SK-N-SH treated with all-trans-retinoic acid at 6 μM for 48 hours (cell line): ENCODE data around the gene SLC30A4.

ENCODE experiments used
- ATAC-seq: fragments of 200-7000 bp; cut with Tn5 transposase; 3 replicates; pipeline ENCODE4 v1.9.1; 2020; ENCODE audit warnings: mild to moderate bottlenecking, moderate library complexity
- ARNTL ChIP-seq: fragments of 450-650 bp; formaldehyde crosslinking; IDR thresholded peaks from 2 replicates; pipeline ENCODE4 v1.5.0; 2020; ENCODE audit warnings: low read depth, mild to moderate bottlenecking, moderate library complexity, borderline replicate concordance
- BACH2 ChIP-seq: fragments of 250-450 bp; sonication (Bioruptor Pico); IDR thresholded peaks from 2 replicates; pipeline ENCODE4 v1.9.0; 2021; ENCODE audit warnings: mild to moderate bottlenecking, borderline replicate concordance
- CSDC2 ChIP-seq: fragments of 250-450 bp; sonication (Bioruptor Pico); IDR thresholded peaks from 2 replicates; pipeline ENCODE4 v1.5.0; 2020; ENCODE audit warnings: mild to moderate bottlenecking, moderate library complexity
- ESRRG ChIP-seq: fragments of 250-450 bp; sonication (Bioruptor Pico); IDR thresholded peaks from 2 replicates; pipeline ENCODE4 v1.6.1; 2021; ENCODE audit warnings: mild to moderate bottlenecking
- GLIS3 ChIP-seq: fragments of 250-450 bp; sonication (Bioruptor Pico); IDR thresholded peaks from 2 replicates; pipeline ENCODE4 v1.5.0; 2020; ENCODE audit warnings: mild to moderate bottlenecking, moderate library complexity
- ISL1 ChIP-seq: fragments of 250-450 bp; sonication (Bioruptor Pico); IDR thresholded peaks from 2 replicates; pipeline ENCODE4 v2.1.2; 2022; ENCODE audit warnings: mild to moderate bottlenecking, moderate library complexity
- OSR1 ChIP-seq: fragments of 250-450 bp; sonication (Bioruptor Pico); IDR thresholded peaks from 2 replicates; pipeline ENCODE4 v1.8.0; 2022; ENCODE audit warnings: moderate library complexity, mild to moderate bottlenecking, inconsistent platforms
- PATZ1 ChIP-seq: fragments of 250-450 bp; sonication (Bioruptor Pico); IDR thresholded peaks from 2 replicates; pipeline ENCODE4 v1.8.0; 2020; ENCODE audit warnings: mild to moderate bottlenecking, moderate library complexity, borderline replicate concordance
- PPARA ChIP-seq: fragments of 250-450 bp; sonication (Bioruptor Pico); IDR thresholded peaks from 2 replicates; pipeline ENCODE4 v1.5.0; 2020; ENCODE audit warnings: mild to moderate bottlenecking, borderline replicate concordance
- RARB ChIP-seq: fragments of 250-450 bp; sonication (Bioruptor Pico); IDR thresholded peaks from 2 replicates; pipeline ENCODE4 v1.8.0; 2021; ENCODE audit warnings: mild to moderate bottlenecking, moderate library complexity
- SNAI2 ChIP-seq: fragments of 250-450 bp; sonication (Bioruptor Pico); IDR thresholded peaks from 2 replicates; pipeline ENCODE4 v1.5.0; 2020; ENCODE audit warnings: mild to moderate bottlenecking, moderate library complexity
- TCF4 ChIP-seq: fragments of 250-450 bp; sonication (Bioruptor Pico); IDR thresholded peaks from 2 replicates; pipeline ENCODE4 v1.8.0; 2021; ENCODE audit warnings: mild to moderate bottlenecking, moderate library complexity, borderline replicate concordance
- TSHZ2 ChIP-seq: fragments of 250-450 bp; sonication (Bioruptor Pico); IDR thresholded peaks from 2 replicates; pipeline ENCODE4 v1.5.0; 2020; ENCODE audit warnings: mild to moderate bottlenecking, moderate library complexity
- ZC3H10 ChIP-seq: fragments of 250-450 bp; sonication (Bioruptor Pico); IDR thresholded peaks from 2 replicates; pipeline ENCODE4 v1.5.1; 2021; ENCODE audit warnings: mild to moderate bottlenecking, moderate library complexity
- ZFP3 ChIP-seq: fragments of 250-450 bp; sonication (Bioruptor Pico); IDR thresholded peaks from 2 replicates; pipeline ENCODE4 v1.5.0; 2020; ENCODE audit warnings: mild to moderate bottlenecking, moderate library complexity
- ZFP30 ChIP-seq: fragments of 450-650 bp; formaldehyde crosslinking; IDR thresholded peaks from 2 replicates; pipeline ENCODE4 v1.5.0; 2022; ENCODE audit warnings: mild to moderate bottlenecking, moderate library complexity
- ZNF565 ChIP-seq: fragments of 450-650 bp; formaldehyde crosslinking; conservative IDR thresholded peaks from 2 replicates; pipeline ENCODE4 v1.5.0; 2020; ENCODE audit warnings: low read depth, mild to moderate bottlenecking, moderate library complexity
- ZNF70 ChIP-seq: fragments of 450-650 bp; formaldehyde crosslinking; IDR thresholded peaks from 2 replicates; pipeline ENCODE4 v1.5.0; 2020; ENCODE audit warnings: mild to moderate bottlenecking, moderate library complexity
- ZNF8 ChIP-seq: fragments of 450-650 bp; formaldehyde crosslinking; IDR thresholded peaks from 2 replicates; pipeline ENCODE4 v1.5.0; 2020; ENCODE audit warnings: mild to moderate bottlenecking, moderate library complexity
- TF ChIP-seq, protein P1 (sequence below): fragments of 250-450 bp; sonication (Bioruptor Pico); IDR thresholded peaks from 2 replicates; pipeline ENCODE4 v1.5.1; 2020; ENCODE audit warnings: low read depth, mild to moderate bottlenecking, moderate library complexity
- TF ChIP-seq, protein P2 (sequence below): fragments of 250-450 bp; sonication (Bioruptor Pico); IDR thresholded peaks from 2 replicates; pipeline ENCODE4 v1.5.1; 2021; ENCODE audit warnings: mild to moderate bottlenecking, moderate library complexity
- TF ChIP-seq, protein P3 (sequence below): fragments of 250-450 bp; sonication (Bioruptor Pico); IDR thresholded peaks from 2 replicates; pipeline ENCODE4 v1.8.0; 2021; ENCODE audit warnings: low read depth, mild to moderate bottlenecking, moderate library complexity, borderline replicate concordance

The SLC30A4 gene

GRCh38 chr15:45474799-45475198 lies 47.8 kb downstream of the SLC30A4 start:
- ATAC-seq, result no peak
- TF ChIP-seq SNAI2 (CRISPR knock-in tag), result no peak
- no peak for TF ChIP-seq BACH2 (CRISPR knock-in tag)
- TF ChIP-seq ZNF8 (CRISPR knock-in tag), result no peak
- no peak for TF ChIP-seq PATZ1

GRCh38 chr15:45473068-45473467 lies 49.5 kb downstream of the SLC30A4 start:
- ATAC-seq, result no peak
- no peak for TF ChIP-seq ZNF70 (CRISPR knock-in tag)
- TF ChIP-seq, all 23 proteins: peak for 0

DNA sequence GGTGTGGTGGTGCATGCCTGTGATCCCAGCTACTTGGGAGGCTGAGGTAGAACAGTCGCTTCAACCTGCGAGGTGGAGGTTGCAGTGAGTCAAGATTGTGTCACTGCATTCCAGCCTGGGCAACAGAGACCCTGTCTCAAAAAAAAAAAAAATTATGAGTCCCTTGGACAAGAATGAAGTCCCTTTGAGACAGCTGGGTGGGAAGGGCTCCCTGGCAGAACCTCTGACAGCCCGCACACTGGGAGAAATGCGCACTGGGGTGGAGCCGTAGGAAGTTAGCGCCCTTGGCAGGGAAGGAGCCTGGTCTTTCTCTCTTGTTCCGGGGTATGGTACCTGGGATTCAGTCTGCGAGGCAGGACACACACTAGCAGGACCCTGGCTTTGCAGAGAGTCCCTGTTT lies 51.4 kb downstream of the SLC30A4 start:
- no peak for ATAC-seq
- TF ChIP-seq ZFP30 (CRISPR knock-in tag), result no peak
- TF ChIP-seq TCF4 (CRISPR knock-in tag), result no peak
- TF ChIP-seq ARNTL (CRISPR knock-in tag), result no peak
- no peak for TF ChIP-seq ISL1
- TF ChIP-seq, protein P1, sequence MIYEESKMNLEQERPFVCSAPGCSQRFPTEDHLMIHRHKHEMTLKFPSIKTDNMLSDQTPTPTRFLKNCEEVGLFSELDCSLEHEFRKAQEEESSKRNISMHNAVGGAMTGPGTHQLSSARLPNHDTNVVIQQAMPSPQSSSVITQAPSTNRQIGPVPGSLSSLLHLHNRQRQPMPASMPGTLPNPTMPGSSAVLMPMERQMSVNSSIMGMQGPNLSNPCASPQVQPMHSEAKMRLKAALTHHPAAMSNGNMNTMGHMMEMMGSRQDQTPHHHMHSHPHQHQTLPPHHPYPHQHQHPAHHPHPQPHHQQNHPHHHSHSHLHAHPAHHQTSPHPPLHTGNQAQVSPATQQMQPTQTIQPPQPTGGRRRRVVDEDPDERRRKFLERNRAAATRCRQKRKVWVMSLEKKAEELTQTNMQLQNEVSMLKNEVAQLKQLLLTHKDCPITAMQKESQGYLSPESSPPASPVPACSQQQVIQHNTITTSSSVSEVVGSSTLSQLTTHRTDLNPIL (CRISPR knock-in tag), result no peak
- TF ChIP-seq TSHZ2, result no peak
- no peak for TF ChIP-seq ZFP3

- ATAC-seq, result no peak
- TF ChIP-seq CSDC2 (CRISPR knock-in tag), result no peak
- no peak for TF ChIP-seq PPARA (CRISPR knock-in tag)
- no peak for TF ChIP-seq RARB (CRISPR knock-in tag)
- no peak for TF ChIP-seq ZNF8 (CRISPR knock-in tag)
- TF ChIP-seq, protein P2, sequence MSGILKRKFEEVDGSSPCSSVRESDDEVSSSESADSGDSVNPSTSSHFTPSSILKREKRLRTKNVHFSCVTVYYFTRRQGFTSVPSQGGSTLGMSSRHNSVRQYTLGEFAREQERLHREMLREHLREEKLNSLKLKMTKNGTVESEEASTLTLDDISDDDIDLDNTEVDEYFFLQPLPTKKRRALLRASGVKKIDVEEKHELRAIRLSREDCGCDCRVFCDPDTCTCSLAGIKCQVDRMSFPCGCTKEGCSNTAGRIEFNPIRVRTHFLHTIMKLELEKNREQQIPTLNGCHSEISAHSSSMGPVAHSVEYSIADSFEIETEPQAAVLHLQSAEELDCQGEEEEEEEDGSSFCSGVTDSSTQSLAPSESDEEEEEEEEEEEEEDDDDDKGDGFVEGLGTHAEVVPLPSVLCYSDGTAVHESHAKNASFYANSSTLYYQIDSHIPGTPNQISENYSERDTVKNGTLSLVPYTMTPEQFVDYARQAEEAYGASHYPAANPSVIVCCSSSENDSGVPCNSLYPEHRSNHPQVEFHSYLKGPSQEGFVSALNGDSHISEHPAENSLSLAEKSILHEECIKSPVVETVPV (CRISPR knock-in tag), result no peak
- no peak for TF ChIP-seq ZNF70 (CRISPR knock-in tag)
- no peak for TF ChIP-seq TCF4 (CRISPR knock-in tag)
- TF ChIP-seq ZFP30 (CRISPR knock-in tag), result no peak
- no peak for TF ChIP-seq ZC3H10
- no peak for TF ChIP-seq OSR1
- TF ChIP-seq ARNTL (CRISPR knock-in tag), result no peak
Observed at GRCh38 chr15:45469441-45469840, 53.1 kb downstream of the SLC30A4 start.

DNA sequence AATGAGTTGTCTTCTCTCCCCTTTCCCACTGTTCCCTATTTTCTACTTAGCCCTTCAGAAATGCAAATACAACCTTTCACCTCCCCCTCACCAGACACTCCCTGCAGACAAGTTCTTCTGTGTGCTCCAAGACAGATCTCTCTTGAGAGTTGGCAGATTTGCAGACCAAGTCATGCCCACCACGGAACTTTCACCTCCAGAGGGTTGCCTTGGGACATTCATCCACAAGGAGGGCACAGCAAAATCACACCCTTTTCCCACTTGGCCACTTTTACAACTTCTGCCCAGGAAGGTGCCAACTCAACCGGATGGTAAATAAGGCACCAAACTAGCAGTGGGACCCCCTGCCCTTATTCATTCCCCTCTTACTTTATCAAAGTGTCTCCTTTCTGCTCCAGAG lies 53.5 kb downstream of the SLC30A4 start:
- no peak for ATAC-seq
- TF ChIP-seq BACH2 (CRISPR knock-in tag), result no peak
- peak; percentile 65 for TF ChIP-seq ZNF70 (CRISPR knock-in tag)

DNA sequence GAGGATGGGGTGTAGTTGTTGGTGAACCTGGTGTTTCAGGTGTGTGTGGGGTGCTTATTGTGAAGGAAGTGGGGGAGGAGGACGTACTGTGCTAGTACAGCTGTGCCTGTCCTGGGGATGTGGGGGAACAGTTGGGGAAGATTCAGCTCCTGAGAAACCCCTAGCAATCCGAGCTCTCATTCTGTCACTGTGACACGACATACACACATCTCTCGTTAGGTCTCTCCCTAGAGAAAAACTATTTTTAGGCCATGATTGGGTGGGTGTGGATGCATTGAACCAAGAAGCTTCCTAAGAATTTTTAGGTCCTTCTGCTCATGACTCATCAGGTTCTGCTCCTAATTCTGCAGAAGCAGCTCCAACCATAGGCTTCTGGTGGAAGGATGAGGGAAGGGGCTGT lies 54.3 kb downstream of the SLC30A4 start:
- TF ChIP-seq PPARA (CRISPR knock-in tag) (no peak), ZNF8 (CRISPR knock-in tag) (no peak), ZFP3 (no peak), GLIS3 (CRISPR knock-in tag) (no peak), RARB (CRISPR knock-in tag) (no peak), ZNF565 (CRISPR knock-in tag) (no peak), ZNF70 (CRISPR knock-in tag) (no peak), ESRRG (CRISPR knock-in tag) (no peak), ARNTL (CRISPR knock-in tag) (no peak), OSR1 (no peak)
- TF ChIP-seq, protein P3, sequence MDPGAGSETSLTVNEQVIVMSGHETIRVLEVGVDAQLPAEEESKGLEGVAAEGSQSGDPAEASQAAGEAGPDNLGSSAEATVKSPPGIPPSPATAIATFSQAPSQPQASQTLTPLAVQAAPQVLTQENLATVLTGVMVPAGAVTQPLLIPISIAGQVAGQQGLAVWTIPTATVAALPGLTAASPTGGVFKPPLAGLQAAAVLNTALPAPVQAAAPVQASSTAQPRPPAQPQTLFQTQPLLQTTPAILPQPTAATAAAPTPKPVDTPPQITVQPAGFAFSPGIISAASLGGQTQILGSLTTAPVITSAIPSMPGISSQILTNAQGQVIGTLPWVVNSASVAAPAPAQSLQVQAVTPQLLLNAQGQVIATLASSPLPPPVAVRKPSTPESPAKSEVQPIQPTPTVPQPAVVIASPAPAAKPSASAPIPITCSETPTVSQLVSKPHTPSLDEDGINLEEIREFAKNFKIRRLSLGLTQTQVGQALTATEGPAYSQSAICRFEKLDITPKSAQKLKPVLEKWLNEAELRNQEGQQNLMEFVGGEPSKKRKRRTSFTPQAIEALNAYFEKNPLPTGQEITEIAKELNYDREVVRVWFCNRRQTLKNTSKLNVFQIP, result no peak
- no peak for ATAC-seq
